ENCODE measurements around the gene PARD3. TPM values are rescaled to one million over a fixed set of nuclear protein-coding genes. Genes with fewer than 3 reads are reported as not detected.
"Not testable (repeated sequence)": the region's sequence is repeated elsewhere in the genome, so short reads cannot be mapped to it uniquely, and the experiment has no call there.

PARD3 gene
- total RNA-seq, 4 donors from 2014 or later = 27.3 to 65.3 (median 55.6) TPM

DNA sequence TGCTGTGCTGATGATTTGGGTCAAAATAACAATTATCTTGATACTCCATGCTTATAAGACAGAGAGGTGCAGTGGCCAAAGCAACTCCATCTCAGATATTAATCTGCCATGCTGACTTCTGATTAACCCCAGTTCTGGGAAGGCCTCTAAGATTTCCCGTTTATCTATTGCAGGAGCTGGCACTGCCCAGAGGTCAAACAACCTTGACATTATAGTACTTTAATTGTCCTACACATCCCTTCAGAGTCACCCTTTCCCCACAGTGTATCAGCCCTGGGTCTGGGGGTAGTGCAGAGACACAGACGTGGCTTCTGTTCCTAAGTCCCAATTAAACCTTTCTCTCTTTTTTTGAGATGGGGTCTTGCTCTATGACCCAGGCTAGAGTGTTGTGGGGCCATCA is 63.8 kb downstream of the PARD3 start:
- in situ Hi-C loops (cut with MboI; ENCODE audit: low pct_ligation_motif_present in 1 of 4, low pct_unique_long_range_greater_than_20kb in 1 of 4, low sequenced_read_pairs in 3 of 4) (no loop called here), intact Hi-C loops (cut with DNase I; ENCODE audit: low total_unique reads) (no loop called here)
- WGBS, 2 donors (ENCODE audit: low coverage in 1 of 2) = 38% methylated on average over 2 of the region's 2 CpGs; no CpG with 5 or more reads in 1 of the 2 donors
- H3K27ac ChIP-seq = no peak overlapping the region
- TF ChIP-seq POLR2AphosphoS5 (IDR thresholded peaks at IDR 0.05) (no peak), EP300 (IDR thresholded peaks at IDR 0.05; ENCODE audit: low read depth) (no peak), POLR2A (IDR thresholded peaks at IDR 0.05) (no peak)
- TF ChIP-seq, protein P1, sequence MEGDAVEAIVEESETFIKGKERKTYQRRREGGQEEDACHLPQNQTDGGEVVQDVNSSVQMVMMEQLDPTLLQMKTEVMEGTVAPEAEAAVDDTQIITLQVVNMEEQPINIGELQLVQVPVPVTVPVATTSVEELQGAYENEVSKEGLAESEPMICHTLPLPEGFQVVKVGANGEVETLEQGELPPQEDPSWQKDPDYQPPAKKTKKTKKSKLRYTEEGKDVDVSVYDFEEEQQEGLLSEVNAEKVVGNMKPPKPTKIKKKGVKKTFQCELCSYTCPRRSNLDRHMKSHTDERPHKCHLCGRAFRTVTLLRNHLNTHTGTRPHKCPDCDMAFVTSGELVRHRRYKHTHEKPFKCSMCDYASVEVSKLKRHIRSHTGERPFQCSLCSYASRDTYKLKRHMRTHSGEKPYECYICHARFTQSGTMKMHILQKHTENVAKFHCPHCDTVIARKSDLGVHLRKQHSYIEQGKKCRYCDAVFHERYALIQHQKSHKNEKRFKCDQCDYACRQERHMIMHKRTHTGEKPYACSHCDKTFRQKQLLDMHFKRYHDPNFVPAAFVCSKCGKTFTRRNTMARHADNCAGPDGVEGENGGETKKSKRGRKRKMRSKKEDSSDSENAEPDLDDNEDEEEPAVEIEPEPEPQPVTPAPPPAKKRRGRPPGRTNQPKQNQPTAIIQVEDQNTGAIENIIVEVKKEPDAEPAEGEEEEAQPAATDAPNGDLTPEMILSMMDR (IDR thresholded peaks at IDR 0.05) = no peak
- H3K27me3 ChIP-seq = no peaks in the 10 kb centered on the region
- no peaks in the 10 kb centered on the region for H3K9me3 ChIP-seq
- no peaks in the 10 kb centered on the region for H3K36me3 ChIP-seq
- no peak overlapping the region for H3K4me3 ChIP-seq
- H3K4me1 ChIP-seq = peaks cover 3 to 47% (median 20%) of the 10 kb centered on the region in 4 donors
- no peak for DNase-seq

DNA sequence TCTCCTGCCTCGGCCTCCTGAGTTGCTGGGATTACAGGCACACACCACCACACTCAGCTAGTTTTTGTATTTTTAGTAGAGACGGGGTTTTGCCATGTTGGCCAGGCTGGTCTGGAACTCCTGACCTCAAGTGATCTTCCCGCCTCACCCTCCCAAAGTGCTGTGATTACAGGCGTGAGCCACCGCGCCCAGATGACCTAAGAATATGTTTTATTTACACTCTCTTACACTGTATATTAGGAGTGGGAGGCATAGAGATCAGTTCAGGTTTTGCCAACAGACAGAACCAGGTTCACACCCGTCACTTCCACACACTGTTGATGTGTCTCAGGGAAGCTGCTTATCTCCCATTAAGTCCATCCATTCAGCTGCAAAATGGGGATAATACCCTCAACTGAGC is 64.3 kb downstream of the PARD3 start:
- intact Hi-C loops (cut with DNase I; ENCODE audit: low total_unique reads) = not testable (repeated sequence)
- DNase-seq = peak; percentile 31

DNA sequence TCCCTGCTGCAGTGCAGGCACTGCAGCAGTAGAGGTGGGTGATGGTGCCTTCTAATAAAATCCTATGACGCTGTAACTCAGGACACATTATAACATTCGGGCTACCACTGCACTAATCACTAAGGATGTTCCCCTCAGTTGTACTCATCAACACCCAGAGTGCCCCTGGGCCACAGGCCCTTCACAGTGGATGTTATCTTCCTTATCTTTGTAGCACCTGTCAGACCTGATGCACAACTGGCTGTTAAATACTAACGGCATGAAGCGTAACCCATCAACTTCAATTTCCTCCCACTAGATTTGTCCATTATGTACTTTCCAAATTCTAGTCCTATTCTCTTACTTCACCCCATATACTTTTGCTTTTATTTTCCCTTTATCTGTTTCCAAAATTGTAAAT is 66.3 kb downstream of the PARD3 start:
- Histone ChIP-seq H3K27ac (no peak overlapping the region), H3K9me3 (no peaks in the 10 kb centered on the region), H3K4me1 (peaks cover 0 to 38% (median 13%) of the 10 kb centered on the region in 4 donors), H3K36me3 (no peaks in the 10 kb centered on the region), H3K27me3 (no peaks in the 10 kb centered on the region), H3K4me3 (no peak overlapping the region)
- TF ChIP-seq, protein P1 (IDR thresholded peaks at IDR 0.05) = no peak
- no peak for TF ChIP-seq POLR2A (IDR thresholded peaks at IDR 0.05)
- DNase-seq = no peak
- 56 to 88% methylated on average over 2 to 4 of the region's 4 CpGs for WGBS, 2 donors (ENCODE audit: low coverage in 1 of 2)
- intact Hi-C loops (cut with DNase I; ENCODE audit: low total_unique reads) (no loop called here), in situ Hi-C loops (cut with MboI; ENCODE audit: low pct_ligation_motif_present in 1 of 4, low pct_unique_long_range_greater_than_20kb in 1 of 4, low sequenced_read_pairs in 3 of 4) (no loop called here)

More for the DNA sequence above, 64.3 kb downstream of the PARD3 start:
- H3K27me3 ChIP-seq; H3K4me3 ChIP-seq; H3K36me3 ChIP-seq; H3K27ac ChIP-seq; in situ Hi-C loops (cut with MboI; ENCODE audit: low pct_ligation_motif_present in 1 of 4, low pct_unique_long_range_greater_than_20kb in 1 of 4, low sequenced_read_pairs in 3 of 4); H3K9me3 ChIP-seq: not testable (repeated sequence)
- H3K4me1 ChIP-seq = peaks cover 3 to 52% (median 20%) of the 10 kb centered on the region in 4 donors
- TF ChIP-seq POLR2AphosphoS5 (IDR thresholded peaks at IDR 0.05) = peak in 1 of 3 donors; percentile 19
- WGBS, 2 donors (ENCODE audit: low coverage in 1 of 2) = 59 to 62% methylated on average over 4 to 7 of the region's 7 CpGs

DNA sequence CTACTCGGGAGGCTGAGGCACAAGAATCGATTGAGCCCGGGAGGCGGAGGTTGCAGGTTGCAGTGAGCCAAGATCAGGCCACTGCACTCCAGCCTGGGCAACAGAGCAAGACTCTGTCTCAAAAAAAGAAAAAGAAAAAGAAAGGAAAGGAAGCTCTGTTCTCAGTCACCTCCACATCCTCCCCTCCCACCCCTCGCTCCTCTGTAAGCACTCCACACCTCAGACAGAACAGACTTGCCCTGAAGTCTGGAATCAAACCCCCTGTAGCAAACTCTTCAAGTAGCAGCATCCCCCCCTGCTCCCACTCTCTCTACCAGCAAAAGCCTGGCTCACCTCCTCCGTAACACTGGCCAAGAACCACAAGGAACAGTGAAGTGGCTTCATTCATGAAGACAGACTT is 66.7 kb downstream of the PARD3 start:
- WGBS, 2 donors (ENCODE audit: low coverage in 1 of 2) = 86 to 93% methylated on average over 4 to 6 of the region's 6 CpGs
- in situ Hi-C loops (cut with MboI; ENCODE audit: low pct_ligation_motif_present in 1 of 4, low pct_unique_long_range_greater_than_20kb in 1 of 4, low sequenced_read_pairs in 3 of 4) = no loop called here

DNA sequence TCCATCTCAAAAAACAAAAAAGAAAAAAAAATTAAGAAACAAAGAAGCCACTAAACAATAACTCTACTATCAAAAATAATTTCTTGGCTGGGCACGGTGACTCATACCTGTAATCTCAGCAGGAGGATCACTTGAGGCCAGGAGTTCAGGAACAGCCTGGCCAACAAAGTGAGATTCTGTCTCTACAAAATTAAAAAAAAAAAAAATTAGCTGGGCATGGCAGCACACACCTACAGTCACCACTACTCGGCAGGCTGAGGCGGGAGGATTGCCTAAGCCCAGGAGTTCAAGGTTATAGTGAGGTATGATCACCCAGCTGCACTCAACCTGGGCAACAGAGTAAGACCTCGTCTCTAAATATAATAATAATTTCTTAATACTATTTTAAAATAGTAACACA is 69.0 kb downstream of the PARD3 start:
- H3K4me3 ChIP-seq = no peak overlapping the region
- no peak for TF ChIP-seq EP300 (IDR thresholded peaks at IDR 0.05; ENCODE audit: low read depth)
- TF ChIP-seq, protein P1 (IDR thresholded peaks at IDR 0.05) = peak in 1 of 5 experiments; percentile 13
- intact Hi-C loops (cut with DNase I; ENCODE audit: low total_unique reads) (no loop called here), in situ Hi-C loops (cut with MboI; ENCODE audit: low pct_ligation_motif_present in 1 of 4, low pct_unique_long_range_greater_than_20kb in 1 of 4, low sequenced_read_pairs in 3 of 4) (no loop called here)
- H3K27ac ChIP-seq = peak overlapping the region in 1 of 4 donors; percentile 25
- peaks cover 0 to 29% (median 6%) of the 10 kb centered on the region in 4 donors for H3K4me1 ChIP-seq
- no peaks in the 10 kb centered on the region for H3K9me3 ChIP-seq
- DNase-seq = no peak
- H3K27me3 ChIP-seq = no peaks in the 10 kb centered on the region
- 64 to 77% methylated on average over 3 to 4 of the region's 4 CpGs for WGBS, 2 donors (ENCODE audit: low coverage in 1 of 2)
- no peaks in the 10 kb centered on the region for H3K36me3 ChIP-seq

More for the DNA sequence above, 66.7 kb downstream of the PARD3 start:
- Histone ChIP-seq H3K4me3 (no peak overlapping the region), H3K27me3 (no peaks in the 10 kb centered on the region), H3K36me3 (no peaks in the 10 kb centered on the region), H3K27ac (no peak overlapping the region), H3K9me3 (no peaks in the 10 kb centered on the region), H3K4me1 (peaks cover 0 to 34% (median 11%) of the 10 kb centered on the region in 4 donors)
- TF ChIP-seq, protein P1 (IDR thresholded peaks at IDR 0.05) = no peak
- no peak for DNase-seq
- intact Hi-C loops (cut with DNase I; ENCODE audit: low total_unique reads) = no loop called here
